ENCODE data around the gene ZBTB45.

GRCh38 chr19:58519355-58520256 lies at the start of gene ZBTB45:
- TF ChIP-seq POLR2AphosphoS5 (IDR thresholded peaks at IDR 0.05; ENCODE audit: low read depth, low read length) (peak; percentile 72; the same call in 1 of the 2 replicates), SIN3A (IDR thresholded peaks at IDR 0.05; ENCODE audit: borderline replicate concordance, insufficient read depth, low read length) (0 out of 2 replicates have a peak, but pooled peaks have one; percentile 86)
